Aorta (tissue), 5 donors: ENCODE measurements around the gene NDUFAF5. TPM values are rescaled to one million over a fixed set of nuclear protein-coding genes. Genes with fewer than 3 reads are reported as not detected.
"Not testable (repeated sequence)": the region's sequence is repeated elsewhere in the genome, so short reads cannot be mapped to it uniquely, and the experiment has no call there.

ENCODE experiments used
- ATAC-seq: fragments of 200-7000 bp; cut with Tn5 transposase; one replicate; pipeline ENCODE4 v1.9.1; 2022; ENCODE audit warnings: moderate library complexity; ENCODE audit not compliant: low FRiP score
- DNase-seq, 2 donors: peaks; one replicate each; pipeline ENCODE4 v3.0.0-alpha.2; 2020
- H3K27ac ChIP-seq, 2 donors: one replicate each; pipeline ENCODE4 v1.5.1; 2013; ENCODE audit warnings: low read length in 2 of 2, mild to moderate bottlenecking in 2 of 2, moderate library complexity in 2 of 2, control low read depth in 1 of 2, inconsistent platforms in 1 of 2, low read depth in 1 of 2
- H3K27me3 ChIP-seq, 2 donors: one replicate each; pipeline ENCODE4 v1.6.1; 2013; ENCODE audit warnings: control low read depth in 1 of 2, low read length in 1 of 2, mild to moderate bottlenecking in 1 of 2, moderate library complexity in 1 of 2; ENCODE audit not compliant: insufficient read depth in 2 of 2, control insufficient read depth in 1 of 2
- H3K36me3 ChIP-seq, 2 donors: one replicate each; pipeline ENCODE4 v1.6.1; 2013; ENCODE audit warnings: control low read depth in 1 of 2, low read length in 1 of 2, mild to moderate bottlenecking in 1 of 2; ENCODE audit not compliant: insufficient read depth in 2 of 2, control insufficient read depth in 1 of 2
- H3K4me1 ChIP-seq, 2 donors: one replicate each; pipeline ENCODE4 v1.6.1; 2013; ENCODE audit warnings: low read length in 2 of 2, control low read depth in 1 of 2, mild to moderate bottlenecking in 1 of 2, moderate library complexity in 1 of 2; ENCODE audit not compliant: insufficient read depth in 2 of 2, control insufficient read depth in 1 of 2
- H3K4me3 ChIP-seq, 2 donors: one replicate each; pipeline ENCODE4 v1.5.1; 2013; ENCODE audit warnings: low read length in 2 of 2, control low read depth in 1 of 2, mild to moderate bottlenecking in 1 of 2
- H3K9me3 ChIP-seq: one replicate; pipeline ENCODE4 v1.6.1; 2013; ENCODE audit warnings: mild to moderate bottlenecking, low read length; ENCODE audit not compliant: control insufficient read depth
- WGBS, 2 donors: extraction: QIAGEN DNeasy Blood & Tissue Kit; methylation state at CpG; one replicate each; pipeline ENCODE4 v1.1.7; 2013; 5-methylcytosine and 5-hydroxymethylcytosine counted together
- intact Hi-C, 2 donors: fragments of 100-400 bp; cut with DNase I; formaldehyde crosslinking; loops; one replicate each; pipeline versions ENCODE4 v1.14.2 to v1.15.0; 2022
- polyA plus RNA-seq, 2 donors: library from polyadenylated mRNA; stranded (reverse); fragments of 200-250 nt; gene quantifications; one replicate each; pipeline ENCODE4 v1.2.3, GENCODE V29; 2013
- total RNA-seq, 2 donors: library from RNA; stranded (reverse); fragmentation: NEBNext Ultra II Directional; extraction: Animal tissue kit (Norgen Biotek cat#: 25700); gene quantifications; one replicate each; pipeline ENCODE4 v1.2.1, GENCODE V29; 2021
- donor health status: healthy with polysubstance abuse.
- donor health status: Bipolar disorder and iron deficiency.
- donor health status: DM: no; HTN: no; CAD: no.
- donor health status: DM: no; HTN: no; CAD: no.
- donor health status: DM: yes; HTN: yes; CAD: no.

NDUFAF5 gene
- total and polyA plus RNA-seq, 4 donors: 23.5 to 27.0 (median 25.0) TPM

DNA sequence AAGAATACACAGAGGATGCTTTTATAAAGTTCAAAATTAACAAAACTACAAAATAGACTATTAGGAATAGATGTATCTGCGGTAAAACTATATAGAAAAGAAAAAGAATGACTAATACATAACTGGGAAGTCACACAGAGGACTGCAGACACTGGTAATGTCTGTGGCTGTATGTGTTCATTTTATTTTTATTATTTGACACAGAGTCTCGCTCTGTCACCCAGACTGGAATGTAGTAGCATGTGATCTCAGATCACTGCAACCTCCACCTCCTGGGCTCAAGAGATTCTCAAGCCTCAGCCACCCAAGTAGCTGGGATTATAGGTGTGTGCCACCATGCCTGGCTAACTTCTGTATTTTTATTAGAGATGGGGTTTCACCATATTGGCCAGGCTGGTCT, 39.0 kb upstream of the NDUFAF5 start:
- Histone ChIP-seq H3K27ac (no peak overlapping the region), H3K27me3 (no peaks in the 10 kb centered on the region), H3K9me3 (no peaks in the 10 kb centered on the region), H3K4me1 (no peaks in the 10 kb centered on the region), H3K4me3 (no peak overlapping the region), H3K36me3 (peaks cover 0 to 4% of the 10 kb centered on the region in 2 donors)
- 75 to 92% methylated on average over 2 of the region's 2 CpGs for WGBS, 2 donors
- ATAC-seq: no peak
- intact Hi-C loops: no loop called here
- no peak for DNase-seq

- no peak for ATAC-seq
- Histone ChIP-seq H3K27me3 (no peaks in the 10 kb centered on the region), H3K36me3 (peaks cover 0 to 2% of the 10 kb centered on the region in 2 donors), H3K4me1 (peaks cover 0 to 2% of the 10 kb centered on the region in 2 donors), H3K27ac (no peak overlapping the region), H3K9me3 (no peaks in the 10 kb centered on the region), H3K4me3 (no peak overlapping the region)
- WGBS, 2 donors: 95 to 97% methylated on average over 3 of the region's 3 CpGs
- intact Hi-C loops: loop anchor here (5.0 to 10.0 kb wide), 4 partner anchors 138 to 425 kb away; no protein-coding TSS in a partner anchor
- DNase-seq: no peak
Measured at GRCh38 chr20:13749811-13750210, 35.0 kb upstream of the NDUFAF5 start.

GRCh38 chr20:13753436-13754036, 31.3 kb upstream of the NDUFAF5 start:
- no peak overlapping the region for H3K4me3 ChIP-seq
- intact Hi-C loops: loop anchor here (5.0 to 10.0 kb wide), 4 partner anchors 141 to 429 kb away; no protein-coding TSS in a partner anchor
- H3K36me3 ChIP-seq: peaks cover 0 to 2% of the 10 kb centered on the region in 2 donors
- ATAC-seq (no peak), DNase-seq (no peak)
- no peaks in the 10 kb centered on the region for H3K9me3 ChIP-seq
- H3K27ac ChIP-seq: no peak overlapping the region
- WGBS, 2 donors: 84 to 88% methylated on average over 2 of the region's 2 CpGs
- peaks cover 0 to 2% of the 10 kb centered on the region in 2 donors for H3K4me1 ChIP-seq
- H3K27me3 ChIP-seq: no peaks in the 10 kb centered on the region

DNA sequence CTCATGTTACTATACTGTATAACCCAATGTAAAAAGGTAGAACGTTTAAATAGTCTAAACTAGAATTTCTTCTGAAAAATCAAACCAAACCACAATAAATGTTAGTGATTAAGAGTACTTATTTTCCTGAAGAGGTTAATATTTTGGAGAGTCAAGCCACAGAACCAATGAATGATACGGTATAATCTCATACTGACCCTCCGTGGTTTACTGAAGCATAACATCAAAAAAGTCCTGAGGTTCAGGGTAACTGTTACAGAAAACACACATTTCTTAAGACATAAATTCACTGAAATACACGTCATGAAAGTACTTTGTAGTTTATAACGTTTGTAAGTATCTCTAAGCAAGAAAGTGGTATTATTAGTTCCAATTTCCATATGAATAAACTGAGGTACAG, 29.0 kb upstream of the NDUFAF5 start:
- DNase-seq (no peak), ATAC-seq (no peak)
- peaks cover 0 to 2% of the 10 kb centered on the region in 2 donors for H3K4me1 ChIP-seq
- intact Hi-C loops: loop anchor here (10.0 kb wide), 3 partner anchors 201 to 431 kb away; no protein-coding TSS in a partner anchor
- H3K27ac ChIP-seq: no peak overlapping the region
- no peaks in the 10 kb centered on the region for H3K27me3 ChIP-seq
- 20 to 29% methylated on average over 5 of the region's 5 CpGs for WGBS, 2 donors
- no peak overlapping the region for H3K4me3 ChIP-seq
- H3K36me3 ChIP-seq: no peaks in the 10 kb centered on the region
- no peaks in the 10 kb centered on the region for H3K9me3 ChIP-seq

GRCh38 chr20:13756551-13756950, 28.3 kb upstream of the NDUFAF5 start:
- ATAC-seq (no peak), DNase-seq (no peak)
- Histone ChIP-seq H3K9me3 (no peaks in the 10 kb centered on the region), H3K36me3 (no peaks in the 10 kb centered on the region), H3K4me3 (no peak overlapping the region), H3K27ac (peak overlapping the region; percentile 63 to 76), H3K27me3 (no peaks in the 10 kb centered on the region), H3K4me1 (peaks cover 0 to 2% of the 10 kb centered on the region in 2 donors)
- intact Hi-C loops: loop anchor here (10.0 kb wide), 3 partner anchors 202 to 432 kb away; no protein-coding TSS in a partner anchor
- 30% methylated on average over 1 of the region's 1 CpG for WGBS, 2 donors

GRCh38 chr20:13758884-13759283, 25.9 kb upstream of the NDUFAF5 start:
- 40 to 96% methylated on average over 1 of the region's 1 CpG for WGBS, 2 donors
- intact Hi-C loops: loop anchor here (10.0 kb wide), 3 partner anchors 204 to 434 kb away; no protein-coding TSS in a partner anchor

DNA sequence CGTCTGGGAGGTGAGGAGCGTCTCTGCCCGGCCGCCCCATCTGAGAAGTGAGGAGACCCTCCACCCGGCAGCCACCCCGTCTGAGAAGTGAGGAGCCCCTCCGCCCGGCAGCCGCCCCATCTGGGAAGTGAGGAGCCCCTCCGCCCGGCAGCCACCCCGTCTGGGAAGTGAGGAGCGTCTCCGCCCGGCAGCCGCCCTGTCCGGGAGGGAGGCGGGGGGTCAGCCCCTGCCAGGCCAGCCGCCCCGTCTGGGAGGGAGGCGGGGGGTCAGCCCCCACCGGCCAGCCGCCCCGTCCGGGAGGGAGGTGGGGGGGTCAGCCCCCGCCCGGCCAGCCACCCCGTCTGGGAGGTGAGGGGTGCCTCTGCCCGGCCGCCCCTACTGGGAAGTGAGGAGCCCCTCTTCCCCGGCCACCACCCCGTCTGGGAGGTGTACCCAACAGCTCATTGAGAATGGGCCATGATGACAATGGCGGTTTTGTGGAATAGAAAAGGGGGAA, 24.3 kb upstream of the NDUFAF5 start:
- intact Hi-C loops: loop anchor here in 1 of 2 donors (10.0 kb wide), 1 partner anchor 436 kb away; no protein-coding TSS in a partner anchor
- H3K4me1 ChIP-seq, H3K4me3 ChIP-seq, H3K27me3 ChIP-seq, H3K9me3 ChIP-seq, H3K36me3 ChIP-seq, H3K27ac ChIP-seq, DNase-seq, ATAC-seq: not testable (repeated sequence)
- WGBS, 2 donors: 94 to 96% methylated on average over 11 to 33 of the region's 33 CpGs

More at GRCh38 chr20:13758884-13759283, 25.9 kb upstream of the NDUFAF5 start:
- Histone ChIP-seq H3K27ac (no peak overlapping the region), H3K4me3 (no peak overlapping the region), H3K9me3 (no peaks in the 10 kb centered on the region), H3K4me1 (no peaks in the 10 kb centered on the region), H3K27me3 (no peaks in the 10 kb centered on the region), H3K36me3 (no peaks in the 10 kb centered on the region)
- ATAC-seq (no peak), DNase-seq (no peak)

DNA sequence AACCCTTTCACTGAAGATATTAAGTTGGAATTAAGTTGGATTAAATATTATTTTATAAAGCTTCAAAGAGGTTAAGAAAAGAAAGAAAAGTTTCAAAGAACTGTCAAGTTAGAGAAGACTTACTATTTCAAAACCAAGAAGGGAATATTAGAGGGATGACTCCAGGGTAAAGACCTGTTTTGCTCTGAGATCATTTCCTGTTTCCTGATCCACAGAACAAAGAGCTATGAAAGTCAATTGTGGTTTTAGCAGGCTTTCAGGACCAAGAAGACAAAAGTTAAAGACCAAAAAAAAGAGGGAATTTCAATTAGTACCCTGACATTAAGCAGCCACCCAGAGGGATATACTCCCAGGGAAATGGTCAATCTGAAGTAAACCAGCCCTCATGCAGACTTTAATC, 19.5 kb upstream of the NDUFAF5 start:
- intact Hi-C loops: loop anchor here in 1 of 2 donors (10.0 kb wide), 1 partner anchor 440 kb away; no protein-coding TSS in a partner anchor
- DNase-seq: no peak
- H3K36me3 ChIP-seq: peaks cover 0 to 5% of the 10 kb centered on the region in 2 donors
- no peak overlapping the region for H3K27ac ChIP-seq
- H3K4me3 ChIP-seq: no peak overlapping the region
- no peaks in the 10 kb centered on the region for H3K9me3 ChIP-seq
- H3K27me3 ChIP-seq: peaks cover 0 to 2% of the 10 kb centered on the region in 2 donors
- no peaks in the 10 kb centered on the region for H3K4me1 ChIP-seq
- no peak for ATAC-seq
